Measurements from ENCODE around the gene FOXC1. TPM values are rescaled to one million over a fixed set of nuclear protein-coding genes. Genes with fewer than 3 reads are reported as not detected.

FOXC1 gene
- total and polyA plus RNA-seq, 10 of the 15 experiments (the other 5 are each of a cell fraction or from before 2014, with no cell fraction given): 0.13 to 1.5 (median 0.48) TPM; not detected in 2

GRCh38 chr6:1602049-1602713 is 7.5 kb upstream of the FOXC1 start:
- Histone ChIP-seq H2AFZ (ENCODE audit: control insufficient read depth, low read depth, low read length) (no peak overlapping the region), H3K36me3 (ENCODE audit: control insufficient read depth in 2 of 2, insufficient read depth in 2 of 2, low read length in 1 of 2) (no peaks in the 10 kb centered on the region), H3K4me2 (ENCODE audit: control insufficient read depth, insufficient read depth) (no peak overlapping the region), H3K4me1 (ENCODE audit: control insufficient read depth, insufficient read depth, low read length) (peaks cover 7% of the 10 kb centered on the region), H4K20me1 (ENCODE audit: control insufficient read depth, insufficient read depth) (0 out of 2 replicates have a peak, but pooled peaks cover 3% of the 10 kb centered on the region), H3K4me3 (no peak overlapping the region), H3K9me3 (replicated peaks; ENCODE audit: control insufficient read depth, insufficient read depth, low read length) (no peaks in the 10 kb centered on the region), H3K9ac (ENCODE audit: control insufficient read depth, insufficient read depth, low read length) (no peak overlapping the region), H3K79me2 (ENCODE audit: control insufficient read depth, insufficient read depth, low read length) (no peaks in the 10 kb centered on the region), H3K27me3 (replicated peaks in 1 of 2; ENCODE audit: control insufficient read depth in 2 of 2, insufficient read depth in 2 of 2, low read length in 1 of 2) (peaks cover 18 to 34% of the 10 kb centered on the region in 2 experiments), H3K27ac (ENCODE audit: control insufficient read depth, insufficient read depth) (no peak overlapping the region)
- CTCF ChIA-PET: interaction anchor here (0.8 to 1.5 kb wide), 5 partner anchors 10 to 1032 kb away, joined by 3 to 5 read pairs (median 4); no protein-coding TSS in a partner anchor
- SMC1A ChIA-PET (ENCODE audit: uncharacterized antibody, unreplicated experiment): interaction anchor here (0.9 to 1.8 kb wide), 3 partner anchors 218 to 752 kb away, joined by 3 to 5 read pairs (median 4); no protein-coding TSS in a partner anchor
- RAD21 ChIA-PET (ENCODE audit: unreplicated experiment): no interaction called here
- FAIRE-seq (no peak), DNase-seq (ENCODE audit: low read depth, low spot score) (no peak), ATAC-seq (no peak)
- in situ Hi-C loops (cut with MboI): loop anchor here (5.0 kb wide), 1 partner anchor 505 kb away; no protein-coding TSS in a partner anchor
- POLR2A ChIA-PET: no interaction called here
- intact Hi-C loops (cut with micrococcal nuclease; ENCODE audit: unreplicated experiment): loop anchor here (10.0 kb wide), 1 partner anchor 173 kb away; no protein-coding TSS in a partner anchor
- TF ChIP-seq NR2C1 (IDR thresholded peaks at IDR 0.05) (no peak), BRCA1 (IDR thresholded peaks at IDR 0.05; ENCODE audit: low read depth, low read length) (no peak), SP1 (IDR thresholded peaks at IDR 0.05; ENCODE audit: low read depth, low read length) (no peak), SIN3A (IDR thresholded peaks at IDR 0.05; ENCODE audit: low read depth, low read length) (no peak), PKNOX1 (IDR thresholded peaks at IDR 0.05) (no peak), USF2 (IDR thresholded peaks at IDR 0.05; ENCODE audit: borderline replicate concordance, low read depth, low read length) (no peak), MTA3 (IDR thresholded peaks at IDR 0.05; ENCODE audit: borderline replicate concordance, low read length) (no peak), KDM1A (IDR thresholded peaks at IDR 0.05; ENCODE audit: borderline replicate concordance) (no peak), MYB (IDR thresholded peaks at IDR 0.05; ENCODE audit: borderline replicate concordance, low read depth, low read length) (no peak), KAT2A (conservative IDR thresholded peaks at IDR 0.05; ENCODE audit: control insufficient read depth, low read depth, low read length) (no peak), MEF2B (IDR thresholded peaks at IDR 0.05; ENCODE audit: partially characterized antibody, poor library complexity, severe bottlenecking) (no peak), ZBED1 (IDR thresholded peaks at IDR 0.05; ENCODE audit: borderline replicate concordance) (no peak), CEBPB (IDR thresholded peaks at IDR 0.05; ENCODE audit: borderline replicate concordance in 1 of 2, low read depth in 2 of 2, low read length in 2 of 2) (no peak), ZNF217 (IDR thresholded peaks at IDR 0.05) (no peak), ZNF384 (IDR thresholded peaks at IDR 0.05; ENCODE audit: borderline replicate concordance, low read depth, low read length) (no peak), GATAD2B (conservative IDR thresholded peaks at IDR 0.05; ENCODE audit: low read depth) (no peak), TARDBP (IDR thresholded peaks at IDR 0.05; ENCODE audit: borderline replicate concordance) (no peak), WRNIP1 (IDR thresholded peaks at IDR 0.05; ENCODE audit: borderline replicate concordance, low read depth, low read length) (no peak), MEF2A (IDR thresholded peaks at IDR 0.05; ENCODE audit: insufficient read depth, low read depth, low read length) (no peak)
- 52% methylated on average over 10 of the region's 10 CpGs for WGBS (ENCODE audit: insufficient coverage, insufficient replicate concordance, low lambda C conversion rate, missing lambda C conversion rate)
- no TSS peak for BruUV-seq (replicated peaks)

Data from GM12878 (cell line).